K562 (cell line): Measurements from ENCODE around the gene DNAH17. TPM values are rescaled to one million over a fixed set of nuclear protein-coding genes. Genes with fewer than 3 reads are reported as not detected.

ENCODE experiments used
- ATAC-seq: fragments of 200-7000 bp; cut with Tn5 transposase; 3 replicates; pipeline ENCODE4 v1.9.1; 2020; ENCODE audit warnings: moderate library complexity
- BruUV-seq: library from RNA; stranded (reverse); fragments of 400-500 nt; replicated peaks from 2 replicates; lab custom pipeline; 2021; lab: Mats Ljungman, UMichigan
- CTCF ChIA-PET: fragments of 300-600 bp; formaldehyde crosslinking; extraction: SDS; loops from one replicate; lab custom pipeline; 2021; ENCODE audit warnings: low intra/inter-chr PET ratio; lab: Yijun Ruan, JAX
- POLR2A ChIA-PET: fragments of 300-600, 350-650 bp; sonication (Branson Sonifier 250); formaldehyde crosslinking; extraction: SDS; loops from one replicate; lab custom pipeline; 2021; ENCODE audit warnings: antibody characterized with exemption, inconsistent platforms; lab: Yijun Ruan, JAX
- DNase-seq, 4 experiments: peaks; one replicate each; pipeline versions ENCODE4 v3.0.0 to v3.0.0-alpha.2; 2011 to 2018; ENCODE audit warnings: low spot score in 3 of 4, mixed read lengths in 3 of 4; ENCODE audit errors: extremely low read depth in 1 of 4
- FAIRE-seq: peaks from 2 replicates; lab custom pipeline; 2011; peaks lifted over from hg19 to GRCh38; lab: Jason Lieb, UNC
- H2AFZ ChIP-seq: 2 replicates; pipeline ENCODE4 v1.6.0; 2011; ENCODE audit warnings: low read depth, low read length, control low read depth, inconsistent platforms
- H3K27ac ChIP-seq: fragments of 200-600 bp; 3 replicates; pipeline ENCODE4 v1.8.0; 2011; ENCODE audit warnings: low read depth, mild to moderate bottlenecking, control low read depth, inconsistent platforms, low read length, moderate library complexity, mixed read lengths; ENCODE audit errors: extremely low read depth
- H3K27me3 ChIP-seq, 2 experiments: fragments of 300-600 bp in 1 of 2; 2 replicates in 1 of 2; 3 replicates in 1 of 2; pipeline versions ENCODE4 v1.6.0 to v1.8.0; 2011; ENCODE audit warnings: inconsistent platforms in 2 of 2, low read length in 2 of 2, mild to moderate bottlenecking in 1 of 2, mixed read lengths in 1 of 2, moderate library complexity in 1 of 2; ENCODE audit not compliant: control insufficient read depth in 2 of 2, insufficient read depth in 2 of 2
- H3K36me3 ChIP-seq: fragments of 300-600 bp; 3 replicates; pipeline ENCODE4 v1.8.0; 2011; ENCODE audit warnings: mild to moderate bottlenecking, low read length, inconsistent platforms; ENCODE audit not compliant: control insufficient read depth, insufficient read depth
- H3K4me1 ChIP-seq, 2 experiments: fragments of 200-600 bp in 1 of 2; replicated peaks in 1 of 2; 2 replicates in 1 of 2; 3 replicates in 1 of 2; pipeline versions ENCODE4 v1.5.1 to v1.8.0; 2011; ENCODE audit warnings: inconsistent platforms in 2 of 2, low read length in 2 of 2, mild to moderate bottlenecking in 1 of 2, mixed read lengths in 1 of 2, moderate library complexity in 1 of 2; ENCODE audit not compliant: control insufficient read depth in 2 of 2, insufficient read depth in 2 of 2
- H3K4me2 ChIP-seq: 2 replicates; pipeline ENCODE4 v1.6.1; 2011; ENCODE audit warnings: low read length, control low read depth, inconsistent platforms, mixed read lengths; ENCODE audit not compliant: insufficient read depth
- H3K4me3 ChIP-seq: fragments of 200-600 bp; sonication (generic), shearing (Covaris generic); 2 replicates; pipeline ENCODE4 v1.5.1; 2016; ENCODE audit warnings: control low read depth, inconsistent platforms
- H3K79me2 ChIP-seq: fragments of 200-600 bp; 3 replicates; pipeline ENCODE4 v1.8.0; 2011; ENCODE audit warnings: low read length, inconsistent platforms; ENCODE audit not compliant: control insufficient read depth, insufficient read depth
- H3K9ac ChIP-seq, 2 experiments: 2 replicates each; pipeline versions ENCODE4 v1.6.0 to v1.6.1; 2011; ENCODE audit warnings: low read depth in 2 of 2, low read length in 2 of 2, control low read depth in 1 of 2, inconsistent platforms in 1 of 2, mild to moderate bottlenecking in 1 of 2, mixed read lengths in 1 of 2; ENCODE audit not compliant: insufficient read depth in 1 of 2
- H3K9me1 ChIP-seq: one replicate; pipeline ENCODE4 v1.6.0; 2011; ENCODE audit warnings: inconsistent platforms, mild to moderate bottlenecking, low read length, moderate library complexity; ENCODE audit not compliant: control insufficient read depth, insufficient read depth
- H3K9me3 ChIP-seq: replicated peaks from 2 replicates; pipeline ENCODE4 v1.5.1; 2011; ENCODE audit warnings: low read depth, low read length, inconsistent platforms; ENCODE audit not compliant: control insufficient read depth, insufficient read depth
- H4K20me1 ChIP-seq: replicated peaks from 2 replicates; pipeline ENCODE4 v1.6.1; 2011; ENCODE audit warnings: low read length, inconsistent platforms, mixed read lengths; ENCODE audit not compliant: control insufficient read depth, insufficient read depth
- BRCA1 ChIP-seq, 2 experiments: fragments of 450-650 bp in 1 of 2; sonication (generic) in 1 of 2; formaldehyde crosslinking in 1 of 2; IDR thresholded peaks; 2 replicates each; pipeline versions ENCODE4 v1.5.0 to v1.6.1; 2017 to 2020; ENCODE audit warnings: mild to moderate bottlenecking in 1 of 2, missing genetic modification reagents in 1 of 2
- ETS2 ChIP-seq: IDR thresholded peaks from 2 replicates; pipeline ENCODE4 v1.6.1; 2016; ENCODE audit warnings: borderline replicate concordance, missing genetic modification characterization, mild to moderate bottlenecking, moderate library complexity, missing compliant biosample characterization; ENCODE audit not compliant: poor library complexity, severe bottlenecking
- HDAC2 ChIP-seq: fragments of 450-650 bp; IDR thresholded peaks from 2 replicates; pipeline ENCODE4 v1.6.1; 2016; ENCODE audit warnings: mild to moderate bottlenecking
- HINFP ChIP-seq: fragments of 450-650 bp; conservative IDR thresholded peaks from 2 replicates; pipeline ENCODE4 v1.6.1; 2016; ENCODE audit warnings: missing genetic modification characterization, low read depth, mild to moderate bottlenecking, control low read depth, missing compliant biosample characterization
- JUND ChIP-seq, 2 experiments: IDR thresholded peaks; 2 replicates in 1 of 2; 3 replicates in 1 of 2; pipeline ENCODE4 v1.6.1; 2011; ENCODE audit warnings: borderline replicate concordance in 2 of 2, low read depth in 2 of 2, low read length in 2 of 2, improper control_type of control experiment in 1 of 2, missing biosample characterization in 1 of 2, missing genetic modification characterization in 1 of 2, missing genetic modification reagents in 1 of 2
- ZBTB26 ChIP-seq: fragments of 450-650 bp; formaldehyde crosslinking; IDR thresholded peaks from 2 replicates; pipeline ENCODE4 v1.4.0; 2022; ENCODE audit warnings: missing genetic modification characterization
- ZC3H11A ChIP-seq: IDR thresholded peaks from 2 replicates; pipeline ENCODE4 v1.6.1; 2012; ENCODE audit warnings: low read depth, low read length, improper control_type of control experiment
- ZNF3 ChIP-seq: fragments of 250-450 bp; sonication (Bioruptor Pico); IDR thresholded peaks from 2 replicates; pipeline ENCODE4 v1.5.0; 2021; ENCODE audit warnings: mild to moderate bottlenecking, moderate library complexity
- ZNF347 ChIP-seq: fragments of 450-650 bp; formaldehyde crosslinking; IDR thresholded peaks from 2 replicates; pipeline ENCODE4 v1.4.0; 2020; ENCODE audit warnings: low read depth, mild to moderate bottlenecking, moderate library complexity
- ZNF639 ChIP-seq, 2 experiments: fragments of 200-800 bp in 1 of 2; sonication (Bioruptor generic) in 1 of 2; sonication (generic) in 1 of 2; formaldehyde crosslinking in 1 of 2; IDR thresholded peaks in 1 of 2; conservative IDR thresholded peaks in 1 of 2; 2 replicates each; pipeline versions ENCODE4 v1.5.0 to v1.6.1; 2016 to 2020; ENCODE audit warnings: missing compliant biosample characterization in 1 of 2, missing genetic modification characterization in 1 of 2, missing genetic modification reagents in 1 of 2
- WGBS: fragments of 100-300 bp; shearing (Covaris generic); methylation state at CpG from one replicate; pipeline ENCODE4 v1.1.6; 2016; ENCODE audit warnings: low coverage, mixed read lengths; ENCODE audit not compliant: insufficient coverage; ENCODE audit errors: missing lambda C conversion rate; 5-methylcytosine and 5-hydroxymethylcytosine counted together
- in situ Hi-C: fragments of 300-500 bp; cut with MboI; formaldehyde crosslinking; loops from 4 replicates; pipeline ENCODE4 v1.15.0; 2018; ENCODE audit warnings: inconsistent platforms, mixed read lengths
- intact Hi-C: fragments of 100-400 bp; cut with micrococcal nuclease; formaldehyde crosslinking; loops from 2 replicates; pipeline ENCODE4 v1.14.2; 2022
- polyA plus RNA-seq, 8 experiments: library from polyadenylated mRNA; depleted of rRNA in 4 of 8; stranded (reverse) in 5 of 8; unstranded in 3 of 8; fragments of >200 nt; fragmentation: Nextera tagmentation in 2 of 8; fragmentation: Illumina TruSeq in 1 of 8; extraction: Ambion mirVana in 2 of 8; extraction: Trizol in 1 of 8; gene quantifications; 2 replicates each; pipeline versions ENCODE4 v1.2.1 to v1.2.3, GENCODE V29; 2011 to 2014; ENCODE audit warnings: inconsistent platforms in 1 of 8, missing spikeins in 1 of 8
- total RNA-seq, 7 experiments: library from RNA; depleted of rRNA in 6 of 7; stranded (reverse); fragments of >200 nt in 6 of 7; fragmentation: Illumina TruSeq in 2 of 7; extraction: Trizol in 2 of 7; gene quantifications; 2 replicates each; pipeline versions ENCODE4 v1.2.1 to v1.2.3, GENCODE V29; 2011 to 2021; ENCODE audit warnings: low replicate concordance in 1 of 7
- TF ChIP-seq, protein P1 (sequence below): fragments of 250-450 bp; sonication (Bioruptor Pico); IDR thresholded peaks from 2 replicates; pipeline ENCODE4 v1.5.0; 2021; ENCODE audit warnings: mild to moderate bottlenecking, moderate library complexity
- TF ChIP-seq, protein P2 (sequence below): fragments of 250-450 bp; sonication (Bioruptor Pico); IDR thresholded peaks from 2 replicates; pipeline ENCODE4 v1.9.0; 2021; ENCODE audit warnings: mild to moderate bottlenecking

DNAH17 gene
- total and polyA plus RNA-seq, 9 of the 15 experiments (the other 6 are each of a cell fraction or from before 2014, with no cell fraction given): under 0.01 to 0.06 (median 0.03) TPM; not detected in 5

- DNase-seq: no peak
- 74% methylated on average over 10 of the region's 10 CpGs for WGBS
- TF ChIP-seq ZC3H11A (no peak), ZNF347 (CRISPR knock-in tag) (no peak), HINFP (tag) (no peak), ETS2 (tag) (no peak), JUND (IDR thresholded peaks at IDR 0.05; ENCODE audit: borderline replicate concordance, low read depth, low read length) (no peak), JUND (tag; IDR thresholded peaks at IDR 0.05; ENCODE audit: borderline replicate concordance, low read depth, low read length) (no peak), HDAC2 (no peak), BRCA1 (IDR thresholded peaks at IDR 0.05) (no peak), BRCA1 (CRISPR knock-in tag; IDR thresholded peaks at IDR 0.05) (no peak), ZBTB26 (CRISPR knock-in tag) (no peak), ZNF639 (CRISPR knock-in tag; conservative IDR thresholded peaks at IDR 0.05 in 1 of 2, IDR thresholded peaks at IDR 0.05 in 1 of 2) (no peak), ZNF3 (CRISPR knock-in tag) (no peak)
- TF ChIP-seq, protein P1, sequence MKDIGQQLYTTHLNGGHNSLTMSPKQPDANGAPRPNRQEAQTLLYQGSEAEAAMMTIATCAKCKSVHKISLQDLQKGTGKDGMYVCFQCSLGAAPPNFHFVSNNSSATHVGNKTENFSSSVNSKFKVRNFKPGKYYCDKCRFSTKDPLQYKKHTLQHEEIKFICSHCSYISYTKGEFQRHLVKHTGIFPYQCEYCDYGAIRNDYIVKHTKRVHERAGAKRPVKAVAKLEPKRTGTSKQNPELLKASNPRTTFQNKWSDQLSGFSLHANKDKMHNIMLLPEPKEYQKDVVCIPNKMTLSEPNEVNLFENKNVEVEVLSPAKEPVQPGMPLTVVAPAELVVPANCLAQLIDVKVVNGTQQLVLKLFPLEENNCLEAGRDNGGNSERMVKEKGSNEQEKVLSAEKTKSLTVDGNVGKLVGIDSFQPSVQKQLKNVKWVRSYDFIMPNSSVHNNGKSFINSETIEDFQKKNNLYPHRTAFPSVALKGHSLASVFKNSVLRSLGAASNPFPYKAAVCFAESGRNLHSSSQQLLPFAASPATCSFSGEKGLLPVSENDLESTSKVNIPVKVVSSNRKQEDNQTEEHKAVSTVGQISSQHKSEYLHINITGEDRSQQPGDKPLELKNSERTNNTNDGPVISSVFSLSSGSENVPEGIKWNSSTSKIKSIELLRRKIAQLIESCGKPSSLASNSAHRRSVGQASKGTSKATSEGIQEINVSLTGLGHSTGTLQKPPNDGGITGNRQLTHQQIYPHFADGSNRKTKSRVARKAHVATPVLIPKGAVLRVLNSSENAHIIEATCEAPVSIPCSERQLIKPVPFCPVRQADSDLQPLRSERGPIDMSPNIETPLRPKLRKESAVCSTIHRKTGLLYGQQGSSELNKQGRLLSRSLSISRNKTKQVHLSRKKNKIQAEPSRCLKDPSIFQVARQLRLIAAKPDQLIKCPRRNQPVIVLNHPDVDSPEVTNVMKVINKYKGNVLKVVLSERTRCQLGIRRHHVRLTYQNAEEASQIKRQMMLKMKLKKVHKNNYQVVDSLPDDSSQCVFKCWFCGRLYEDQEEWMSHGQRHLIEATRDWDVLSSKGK (CRISPR knock-in tag): no peak
- TF ChIP-seq, protein P2, sequence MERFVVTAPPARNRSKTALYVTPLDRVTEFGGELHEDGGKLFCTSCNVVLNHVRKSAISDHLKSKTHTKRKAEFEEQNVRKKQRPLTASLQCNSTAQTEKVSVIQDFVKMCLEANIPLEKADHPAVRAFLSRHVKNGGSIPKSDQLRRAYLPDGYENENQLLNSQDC: no peak
These were observed 147.6 kb downstream of the DNAH17 start for GRCh38 chr17:78429618-78429995.

More at GRCh38 chr17:78429618-78429995, 147.6 kb downstream of the DNAH17 start:
- ChIA-PET CTCF (no interaction called here), POLR2A (interaction anchor here (0.6 kb wide), 1 partner anchor 342 kb away, joined by 3 read pairs; no protein-coding TSS in a partner anchor)
- BruUV-seq: no TSS peak
- no peak overlapping the region for H3K4me3 ChIP-seq
- FAIRE-seq (no peak), ATAC-seq (no peak)
- peaks cover 0 to 18% of the 10 kb centered on the region in 2 experiments; a peak in 1 of 5 replicates for H3K4me1 ChIP-seq
- no peak overlapping the region for H3K4me2 ChIP-seq
- H3K9me3 ChIP-seq: no peaks in the 10 kb centered on the region
- no peak overlapping the region for H2AFZ ChIP-seq
- no peaks in the 10 kb centered on the region for H3K79me2 ChIP-seq
- intact Hi-C loops: no loop called here
- H3K27ac ChIP-seq: no peak overlapping the region
- in situ Hi-C loops: no loop called here
- no peaks in the 10 kb centered on the region for H3K9me1 ChIP-seq
- 0 out of 5 replicates have a peak, but pooled peaks cover 0 to 7% of the 10 kb centered on the region in 2 experiments for H3K27me3 ChIP-seq
- H3K9ac ChIP-seq: no peak overlapping the region; a peak in 1 of 4 replicates
- H4K20me1 ChIP-seq: 0 out of 2 replicates have a peak, but pooled peaks cover 4% of the 10 kb centered on the region
- peaks cover 28% of the 10 kb centered on the region; the same call in 1 of the 3 replicates for H3K36me3 ChIP-seq
